IMR-90 (cell line): ENCODE data around the gene NOS1AP. TPM values are rescaled to one million over a fixed set of nuclear protein-coding genes. Genes with fewer than 3 reads are reported as not detected.

Source experiments
- ATAC-seq: fragments of 200-7000 bp; cut with Tn5 transposase; 2 replicates; pipeline ENCODE4 v1.9.1; 2020; ENCODE audit warnings: low read depth, mild to moderate bottlenecking, moderate library complexity
- BruUV-seq: library from RNA; stranded (reverse); fragments of 400-500 nt; replicated peaks from 2 replicates; lab custom pipeline; 2021; lab: Mats Ljungman, UMichigan
- CTCF ChIA-PET: fragments of 300-600 bp; formaldehyde crosslinking; extraction: SDS; loops from one replicate; lab custom pipeline; 2021; ENCODE audit warnings: antibody characterized with exemption; lab: Yijun Ruan, JAX
- POLR2A ChIA-PET: fragments of 300-600 bp; sonication (Branson Sonifier 250); formaldehyde crosslinking; loops from one replicate; lab custom pipeline; 2022; ENCODE audit warnings: antibody characterized with exemption; ENCODE audit not compliant: unreplicated experiment; lab: Charles Lee
- DNase-seq: peaks from one replicate; pipeline ENCODE4 v3.0.0; 2013
- H2AFZ ChIP-seq: replicated peaks from 2 replicates; pipeline ENCODE3; 2013; ENCODE audit warnings: low read length, mild to moderate bottlenecking; ENCODE audit not compliant: poor library complexity
- H2AK5ac ChIP-seq: 2 replicates; pipeline ENCODE4 v1.6.1; 2013; ENCODE audit warnings: low read depth, low read length, inconsistent platforms
- H2AK9ac ChIP-seq: replicated peaks from 2 replicates; pipeline ENCODE3; 2013; ENCODE audit warnings: mild to moderate bottlenecking, low read depth, low read length, moderate library complexity; ENCODE audit not compliant: poor library complexity
- H2BK120ac ChIP-seq: 2 replicates; pipeline ENCODE4 v1.6.1; 2013; ENCODE audit warnings: low read depth, low read length, inconsistent platforms
- H2BK15ac ChIP-seq: 3 replicates; pipeline ENCODE4 v1.6.1; 2013; ENCODE audit warnings: low read depth, low read length, inconsistent platforms
- H2BK20ac ChIP-seq: 2 replicates; pipeline ENCODE4 v1.6.1; 2013; ENCODE audit warnings: low read depth, mild to moderate bottlenecking, inconsistent platforms, low read length, moderate library complexity
- H2BK5ac ChIP-seq: 2 replicates; pipeline ENCODE4 v1.6.1; 2013; ENCODE audit warnings: mild to moderate bottlenecking, low read depth, low read length, inconsistent platforms; ENCODE audit not compliant: poor library complexity, severe bottlenecking
- H3K14ac ChIP-seq: replicated peaks from 2 replicates; pipeline ENCODE4 v1.6.1; 2013; ENCODE audit warnings: low read depth, low read length, inconsistent platforms
- H3K18ac ChIP-seq: 2 replicates; pipeline ENCODE4 v1.6.1; 2013; ENCODE audit warnings: low read depth, low read length, control low read depth
- H3K23ac ChIP-seq: 2 replicates; pipeline ENCODE4 v1.6.1; 2013; ENCODE audit warnings: low read depth, low read length, inconsistent platforms
- H3K27ac ChIP-seq: 2 replicates; pipeline ENCODE4 v1.5.1; 2013; ENCODE audit warnings: mild to moderate bottlenecking, control low read depth, low read length; ENCODE audit not compliant: insufficient read depth
- H3K27me3 ChIP-seq: 2 replicates; pipeline ENCODE4 v1.6.1; 2013; ENCODE audit warnings: low read length; ENCODE audit not compliant: control insufficient read depth, insufficient read depth
- H3K36me3 ChIP-seq: 2 replicates; pipeline ENCODE4 v1.6.1; 2013; ENCODE audit warnings: low read length, mixed read lengths; ENCODE audit not compliant: control insufficient read depth, insufficient read depth
- H3K4ac ChIP-seq: 2 replicates; pipeline ENCODE4 v1.6.1; 2013; ENCODE audit warnings: low read depth, low read length, inconsistent platforms
- H3K4me1 ChIP-seq: 2 replicates; pipeline ENCODE4 v1.6.1; 2013; ENCODE audit warnings: low read length, mixed read lengths; ENCODE audit not compliant: control insufficient read depth, insufficient read depth
- H3K4me2 ChIP-seq: 2 replicates; pipeline ENCODE4 v1.6.1; 2013; ENCODE audit warnings: low read depth, mild to moderate bottlenecking, control low read depth, low read length, moderate library complexity
- H3K4me3 ChIP-seq: 2 replicates; pipeline ENCODE4 v1.5.1; 2013; ENCODE audit warnings: low read depth, mild to moderate bottlenecking, control low read depth, low read length, moderate library complexity; ENCODE audit not compliant: insufficient read depth
- H3K56ac ChIP-seq: 2 replicates; pipeline ENCODE4 v1.6.1; 2013; ENCODE audit warnings: low read length, inconsistent platforms; ENCODE audit not compliant: insufficient read depth; ENCODE audit errors: extremely low read depth
- H3K79me1 ChIP-seq, 2 experiments: 2 replicates each; pipeline ENCODE4 v1.6.1; 2013; ENCODE audit warnings: low read length in 2 of 2, inconsistent platforms in 1 of 2, low read depth in 1 of 2
- H3K9ac ChIP-seq: 2 replicates; pipeline ENCODE4 v1.6.1; 2013; ENCODE audit warnings: low read depth, low read length, control low read depth
- H3K9me1 ChIP-seq: 2 replicates; pipeline ENCODE4 v1.6.1; 2013; ENCODE audit warnings: low read length, inconsistent platforms; ENCODE audit not compliant: insufficient read depth
- H3K9me3 ChIP-seq: 2 replicates; pipeline ENCODE4 v1.6.1; 2013; ENCODE audit warnings: low read length; ENCODE audit not compliant: control insufficient read depth, insufficient read depth
- H4K20me1 ChIP-seq: 2 replicates; pipeline ENCODE4 v1.6.1; 2013; ENCODE audit warnings: low read length, inconsistent platforms; ENCODE audit not compliant: insufficient read depth
- H4K5ac ChIP-seq: 2 replicates; pipeline ENCODE4 v1.6.1; 2013; ENCODE audit warnings: mild to moderate bottlenecking, low read depth, low read length, control low read depth
- H4K8ac ChIP-seq, 2 experiments: 2 replicates each; pipeline ENCODE4 v1.6.1; 2013; ENCODE audit warnings: low read depth in 2 of 2, low read length in 2 of 2, control low read depth in 1 of 2, inconsistent platforms in 1 of 2
- H4K91ac ChIP-seq: 2 replicates; pipeline ENCODE4 v1.6.1; 2013; ENCODE audit warnings: low read depth, low read length, inconsistent platforms; ENCODE audit not compliant: insufficient read depth
- BHLHE40 ChIP-seq: fragments of 150-350 bp; IDR thresholded peaks from 2 replicates; pipeline ENCODE4 v1.6.1; 2016; ENCODE audit warnings: mild to moderate bottlenecking, low read depth, low read length
- CEBPB ChIP-seq: IDR thresholded peaks from 2 replicates; pipeline ENCODE4 v1.6.1; 2012; ENCODE audit warnings: low read depth, low read length, improper control_type of control experiment
- CHD1 ChIP-seq: IDR thresholded peaks from 2 replicates; pipeline ENCODE4 v1.6.1; 2012; ENCODE audit warnings: low read depth, low read length, improper control_type of control experiment
- CTCF ChIP-seq: conservative IDR thresholded peaks from 2 replicates; pipeline ENCODE4 v1.5.1; 2012; ENCODE audit warnings: mild to moderate bottlenecking, low read depth, low read length, improper control_type of control experiment
- FOS ChIP-seq: fragments of 150-350 bp; IDR thresholded peaks from 2 replicates; pipeline ENCODE4 v1.6.1; 2016; ENCODE audit warnings: low read depth, low read length
- MAFK ChIP-seq: IDR thresholded peaks from 2 replicates; pipeline ENCODE4 v1.6.1; 2012; ENCODE audit warnings: low read depth, low read length, improper control_type of control experiment
- MAZ ChIP-seq: IDR thresholded peaks from 2 replicates; pipeline ENCODE4 v1.6.1; 2012; ENCODE audit warnings: low read depth, mild to moderate bottlenecking, low read length, improper control_type of control experiment, moderate library complexity, borderline replicate concordance
- MXI1 ChIP-seq: IDR thresholded peaks from 2 replicates; pipeline ENCODE4 v1.6.1; 2012; ENCODE audit warnings: low read depth, mild to moderate bottlenecking, low read length, moderate library complexity, borderline replicate concordance
- POLR2A ChIP-seq: IDR thresholded peaks from 2 replicates; pipeline ENCODE4 v1.6.1; 2012; ENCODE audit warnings: mild to moderate bottlenecking, low read depth, low read length
- RCOR1 ChIP-seq: IDR thresholded peaks from 2 replicates; pipeline ENCODE4 v1.6.1; 2012; ENCODE audit warnings: mild to moderate bottlenecking, low read length, improper control_type of control experiment; ENCODE audit not compliant: insufficient replicate concordance
- RFX5 ChIP-seq: IDR thresholded peaks from 2 replicates; pipeline ENCODE4 v1.8.0; 2012; ENCODE audit warnings: low read depth, mild to moderate bottlenecking, low read length, moderate library complexity
- WGBS, 2 experiments: methylation state at CpG; one replicate each; pipeline versions ENCODE4 v1.1.5 to v1.1.7; 2013; ENCODE audit warnings: missing lambda C conversion rate in 2 of 2; ENCODE audit not compliant: insufficient read length in 1 of 2; ENCODE audit errors: extremely low coverage in 2 of 2; 5-methylcytosine and 5-hydroxymethylcytosine counted together
- dilution Hi-C: fragments of 300-500 bp; cut with HindIII; formaldehyde crosslinking; loops from one replicate; pipeline ENCODE4 v1.14.3; 2018; ENCODE audit warnings: low sequenced_read_pairs; ENCODE audit not compliant: unreplicated experiment
- in situ Hi-C: fragments of 300-500 bp; cut with MboI; formaldehyde crosslinking; loops from 3 replicates; pipeline ENCODE4 v1.14.3; 2019; ENCODE audit warnings: low sequenced_read_pairs, inconsistent platforms, mixed read lengths
- intact Hi-C: fragments of 100-400 bp; cut with micrococcal nuclease; formaldehyde crosslinking; loops from 2 replicates; pipeline ENCODE4 v1.10.0; 2022
- polyA plus RNA-seq, 3 experiments: library from polyadenylated mRNA; depleted of rRNA; stranded (reverse); fragments of >200 nt; gene quantifications; 2 replicates each; pipeline ENCODE4 v1.2.3, GENCODE V29; 2012; ENCODE audit warnings: low replicate concordance in 1 of 3
- total RNA-seq: library from RNA; depleted of rRNA; stranded (reverse); fragments of >200 nt; gene quantifications from 2 replicates; pipeline ENCODE4 v1.2.3, GENCODE V29; 2012
- TF ChIP-seq, protein P1 (sequence below): fragments of 150-350 bp; IDR thresholded peaks from 2 replicates; pipeline ENCODE4 v1.6.1; 2017; ENCODE audit warnings: mild to moderate bottlenecking, antibody characterized with exemption, low read length, low read depth
- TF ChIP-seq, protein P2 (sequence below): fragments of 150-350 bp; IDR thresholded peaks from 2 replicates; pipeline ENCODE4 v1.6.1; 2016; ENCODE audit warnings: low read depth, mild to moderate bottlenecking, low read length, moderate library complexity, borderline replicate concordance

Gene NOS1AP
- total and polyA plus RNA-seq, 2 of the 4 experiments (the other 2 are of a cell fraction), result 0.18 to 0.19 TPM

GRCh38 chr1:162128693-162129356 lies 59.3 kb downstream of the NOS1AP start:
- H2BK5ac ChIP-seq, result no peak overlapping the region
- H3K56ac ChIP-seq, result no peak overlapping the region
- ATAC-seq (no peak), DNase-seq (no peak)
- H3K9me3 ChIP-seq, result no peaks in the 10 kb centered on the region
- no peaks in the 10 kb centered on the region for H4K20me1 ChIP-seq
- H3K79me1 ChIP-seq, result no peaks in the 10 kb centered on the region
- no peak overlapping the region for H4K5ac ChIP-seq
- H2BK15ac ChIP-seq, result no peak overlapping the region
- H3K9ac ChIP-seq, result no peak overlapping the region
- POLR2A ChIA-PET, result no interaction called here
- H3K18ac ChIP-seq, result no peak overlapping the region
- no peak overlapping the region for H3K23ac ChIP-seq
- no peak overlapping the region for H4K8ac ChIP-seq
- H3K36me3 ChIP-seq, result no peaks in the 10 kb centered on the region
- H3K4me1 ChIP-seq, result no peaks in the 10 kb centered on the region
- H3K27me3 ChIP-seq, result peaks cover 2% of the 10 kb centered on the region; the same call in 1 of the 2 replicates
- H3K9me1 ChIP-seq, result no peaks in the 10 kb centered on the region
- H3K4me2 ChIP-seq, result no peak overlapping the region
- H2AK5ac ChIP-seq, result no peak overlapping the region
- WGBS, 2 experiments, result no CpG with 5 or more reads among the region's 6 CpGs
- H2AK9ac ChIP-seq, result no peak overlapping the region
- in situ Hi-C loops (no loop called here), intact Hi-C loops (no loop called here), dilution Hi-C loops (no loop called here)
- H3K4ac ChIP-seq, result no peak overlapping the region
- no peak overlapping the region for H3K4me3 ChIP-seq
- H3K14ac ChIP-seq, result no peak overlapping the region
- no peak overlapping the region for H2BK120ac ChIP-seq
- H2AFZ ChIP-seq, result no peak overlapping the region
- TF ChIP-seq FOS (no peak), CHD1 (no peak), MAZ (no peak), RFX5 (no peak), CTCF (no peak), MXI1 (no peak), MAFK (no peak), POLR2A (no peak), CEBPB (no peak), BHLHE40 (no peak), RCOR1 (no peak)
- TF ChIP-seq, protein P1, sequence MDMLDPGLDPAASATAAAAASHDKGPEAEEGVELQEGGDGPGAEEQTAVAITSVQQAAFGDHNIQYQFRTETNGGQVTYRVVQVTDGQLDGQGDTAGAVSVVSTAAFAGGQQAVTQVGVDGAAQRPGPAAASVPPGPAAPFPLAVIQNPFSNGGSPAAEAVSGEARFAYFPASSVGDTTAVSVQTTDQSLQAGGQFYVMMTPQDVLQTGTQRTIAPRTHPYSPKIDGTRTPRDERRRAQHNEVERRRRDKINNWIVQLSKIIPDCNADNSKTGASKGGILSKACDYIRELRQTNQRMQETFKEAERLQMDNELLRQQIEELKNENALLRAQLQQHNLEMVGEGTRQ, result no peak
- TF ChIP-seq, protein P2, sequence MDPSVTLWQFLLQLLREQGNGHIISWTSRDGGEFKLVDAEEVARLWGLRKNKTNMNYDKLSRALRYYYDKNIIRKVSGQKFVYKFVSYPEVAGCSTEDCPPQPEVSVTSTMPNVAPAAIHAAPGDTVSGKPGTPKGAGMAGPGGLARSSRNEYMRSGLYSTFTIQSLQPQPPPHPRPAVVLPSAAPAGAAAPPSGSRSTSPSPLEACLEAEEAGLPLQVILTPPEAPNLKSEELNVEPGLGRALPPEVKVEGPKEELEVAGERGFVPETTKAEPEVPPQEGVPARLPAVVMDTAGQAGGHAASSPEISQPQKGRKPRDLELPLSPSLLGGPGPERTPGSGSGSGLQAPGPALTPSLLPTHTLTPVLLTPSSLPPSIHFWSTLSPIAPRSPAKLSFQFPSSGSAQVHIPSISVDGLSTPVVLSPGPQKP, result no peak
- no peak overlapping the region for H4K91ac ChIP-seq
- no peak overlapping the region for H2BK20ac ChIP-seq
- BruUV-seq, result no TSS peak
- CTCF ChIA-PET, result no interaction called here
- H3K27ac ChIP-seq, result no peak overlapping the region
